Activated CD4-positive, alpha-beta T cell treated with anti-CD3 and anti-CD28 coated beads, Interleukin-2, amount 10 ng/mL, durations not matched to agents 7 days and 5 days (primary cell): ENCODE data around the gene ADI1. TPM values are rescaled to one million over a fixed set of nuclear protein-coding genes. Genes with fewer than 3 reads are reported as not detected.
A peak's percentile ranks its signal among the peaks of the same experiment; 100 is the strongest.

Experiments
- CTCF ChIA-PET: fragments of 350-600 bp; sonication (Branson Sonifier 250); formaldehyde crosslinking; loops from one replicate; lab custom pipeline; 2021; ENCODE audit warnings: antibody characterized with exemption; lab: Charles Lee
- POLR2A ChIA-PET: fragments of 350-600 bp; sonication (Branson Sonifier 250); formaldehyde crosslinking; loops from one replicate; lab custom pipeline; 2021; ENCODE audit warnings: antibody characterized with exemption; lab: Charles Lee
- DNase-seq: peaks from one replicate; pipeline ENCODE4 v3.0.0-alpha.2; 2020
- H3K27ac Mint-ChIP-seq: one replicate; pipeline ENCODE4 v1.8.0; 2021; ENCODE audit warnings: mild to moderate bottlenecking, moderate library complexity, mixed read lengths
- H3K27me3 Mint-ChIP-seq: one replicate; pipeline ENCODE4 v1.8.0; 2021; ENCODE audit warnings: mixed read lengths
- H3K36me3 Mint-ChIP-seq: one replicate; pipeline ENCODE4 v1.8.0; 2021; ENCODE audit warnings: low read depth, mixed read lengths
- H3K4me1 Mint-ChIP-seq: one replicate; pipeline ENCODE4 v1.8.0; 2021; ENCODE audit warnings: mixed read lengths
- H3K4me3 Mint-ChIP-seq: one replicate; pipeline ENCODE4 v1.8.0; 2021; ENCODE audit warnings: mild to moderate bottlenecking, moderate library complexity, mixed read lengths
- H3K9me3 Mint-ChIP-seq: one replicate; pipeline ENCODE4 v1.8.0; 2021; ENCODE audit warnings: mixed read lengths
- total RNA-seq, 2 experiments: library from RNA; stranded (reverse); gene quantifications; one replicate each; pipeline ENCODE4 v1.2.3, GENCODE V29; 2021

ADI1 gene
- total RNA-seq, 2 experiments from 2014 or later: 45.7 to 48.2 TPM

GRCh38 chr2:3468296-3468988 lies 50.9 kb downstream of the ADI1 start:
- CTCF ChIA-PET: interaction anchor here (0.6 kb wide), 1 partner anchor 847 kb away, joined by 3 read pairs; no protein-coding TSS in a partner anchor
- H3K36me3 Mint-ChIP-seq: peaks cover 8% of the 10 kb centered on the region
- no peaks in the 10 kb centered on the region for H3K4me1 Mint-ChIP-seq
- H3K4me3 Mint-ChIP-seq: no peak overlapping the region
- no peak overlapping the region for H3K27ac Mint-ChIP-seq
- H3K9me3 Mint-ChIP-seq: no peaks in the 10 kb centered on the region
- no peaks in the 10 kb centered on the region for H3K27me3 Mint-ChIP-seq
- DNase-seq: no peak
- POLR2A ChIA-PET: no interaction called here

GRCh38 chr2:3467654-3468053 lies 51.7 kb downstream of the ADI1 start:
- Mint-ChIP-seq H3K27me3 (no peaks in the 10 kb centered on the region), H3K4me3 (no peak overlapping the region), H3K27ac (no peak overlapping the region), H3K9me3 (no peaks in the 10 kb centered on the region), H3K4me1 (no peaks in the 10 kb centered on the region), H3K36me3 (peaks cover 4% of the 10 kb centered on the region)
- no peak for DNase-seq
- CTCF ChIA-PET: interaction anchor here (0.6 kb wide), 2 partner anchors 149 to 846 kb away, joined by 3 read pairs; no protein-coding TSS in a partner anchor
- POLR2A ChIA-PET: no interaction called here

GRCh38 chr2:3466966-3467365 lies 52.4 kb downstream of the ADI1 start:
- no peaks in the 10 kb centered on the region for H3K27me3 Mint-ChIP-seq
- ChIA-PET CTCF (no interaction called here), POLR2A (no interaction called here)
- H3K4me3 Mint-ChIP-seq: no peak overlapping the region
- H3K9me3 Mint-ChIP-seq: no peaks in the 10 kb centered on the region
- H3K27ac Mint-ChIP-seq: no peak overlapping the region
- peaks cover 3% of the 10 kb centered on the region for H3K36me3 Mint-ChIP-seq
- peaks cover 3% of the 10 kb centered on the region for H3K4me1 Mint-ChIP-seq
- DNase-seq: no peak

- no peak overlapping the region for H3K4me3 Mint-ChIP-seq
- H3K4me1 Mint-ChIP-seq: peaks cover 7% of the 10 kb centered on the region
- H3K9me3 Mint-ChIP-seq: no peaks in the 10 kb centered on the region
- no peak overlapping the region for H3K27ac Mint-ChIP-seq
- peaks cover 3% of the 10 kb centered on the region for H3K36me3 Mint-ChIP-seq
- H3K27me3 Mint-ChIP-seq: no peaks in the 10 kb centered on the region
- ChIA-PET CTCF (no interaction called here), POLR2A (no interaction called here)
- DNase-seq: no peak
Measured at GRCh38 chr2:3466482-3466863, 52.9 kb downstream of the ADI1 start.

GRCh38 chr2:3465844-3466481 lies 53.4 kb downstream of the ADI1 start:
- no peak overlapping the region for H3K27ac Mint-ChIP-seq
- H3K27me3 Mint-ChIP-seq: no peaks in the 10 kb centered on the region
- ChIA-PET POLR2A (no interaction called here), CTCF (no interaction called here)
- no peak overlapping the region for H3K4me3 Mint-ChIP-seq
- no peak for DNase-seq
- no peaks in the 10 kb centered on the region for H3K9me3 Mint-ChIP-seq
- peaks cover 12% of the 10 kb centered on the region for H3K4me1 Mint-ChIP-seq
- H3K36me3 Mint-ChIP-seq: peaks cover 3% of the 10 kb centered on the region

GRCh38 chr2:3465328-3465727 lies 54.0 kb downstream of the ADI1 start:
- Mint-ChIP-seq H3K27ac (no peak overlapping the region), H3K4me3 (no peak overlapping the region), H3K27me3 (no peaks in the 10 kb centered on the region), H3K36me3 (peaks cover 3% of the 10 kb centered on the region), H3K9me3 (no peaks in the 10 kb centered on the region), H3K4me1 (peaks cover 15% of the 10 kb centered on the region)
- ChIA-PET POLR2A (no interaction called here), CTCF (no interaction called here)
- DNase-seq: no peak

- Mint-ChIP-seq H3K27me3 (no peaks in the 10 kb centered on the region), H3K9me3 (no peaks in the 10 kb centered on the region), H3K27ac (no peak overlapping the region), H3K4me3 (no peak overlapping the region), H3K4me1 (peaks cover 15% of the 10 kb centered on the region), H3K36me3 (peaks cover 3% of the 10 kb centered on the region)
- ChIA-PET POLR2A (no interaction called here), CTCF (interaction anchor here (0.9 kb wide), 1 partner anchor 9 kb away, joined by 4 read pairs; no protein-coding TSS in a partner anchor)
- no peak for DNase-seq
Measured at GRCh38 chr2:3464401-3465005, 54.8 kb downstream of the ADI1 start.

- no peaks in the 10 kb centered on the region for H3K27me3 Mint-ChIP-seq
- H3K9me3 Mint-ChIP-seq: no peaks in the 10 kb centered on the region
- H3K36me3 Mint-ChIP-seq: peaks cover 3% of the 10 kb centered on the region
- H3K4me1 Mint-ChIP-seq: peaks cover 15% of the 10 kb centered on the region
- H3K27ac Mint-ChIP-seq: no peak overlapping the region
- CTCF ChIA-PET: interaction anchor here (0.9 kb wide), 1 partner anchor 9 kb away, joined by 4 read pairs; no protein-coding TSS in a partner anchor
- no peak overlapping the region for H3K4me3 Mint-ChIP-seq
- POLR2A ChIA-PET: no interaction called here
- no peak for DNase-seq
Measured at GRCh38 chr2:3463944-3464343, 55.4 kb downstream of the ADI1 start.

- ChIA-PET POLR2A (no interaction called here), CTCF (interaction anchor here (1.7 kb wide), 1 partner anchor 12 kb away, joined by 14 read pairs; no protein-coding TSS in a partner anchor)
- Mint-ChIP-seq H3K9me3 (no peaks in the 10 kb centered on the region), H3K27me3 (no peaks in the 10 kb centered on the region), H3K4me1 (peaks cover 15% of the 10 kb centered on the region), H3K27ac (no peak overlapping the region), H3K4me3 (no peak overlapping the region), H3K36me3 (peaks cover 3% of the 10 kb centered on the region)
- no peak for DNase-seq
Measured at GRCh38 chr2:3463186-3463835, 56.0 kb downstream of the ADI1 start.

- DNase-seq: no peak
- no peak overlapping the region for H3K27ac Mint-ChIP-seq
- ChIA-PET POLR2A (interaction anchor here (0.6 kb wide), 1 partner anchor 1274 kb away, joined by 3 read pairs; no protein-coding TSS in a partner anchor), CTCF (interaction anchor here (1.7 to 2.4 kb wide), 2 partner anchors 11 kb away, joined by 10 to 14 read pairs; no protein-coding TSS in a partner anchor)
- no peaks in the 10 kb centered on the region for H3K36me3 Mint-ChIP-seq
- no peaks in the 10 kb centered on the region for H3K9me3 Mint-ChIP-seq
- H3K27me3 Mint-ChIP-seq: no peaks in the 10 kb centered on the region
- H3K4me3 Mint-ChIP-seq: no peak overlapping the region
- peaks cover 15% of the 10 kb centered on the region for H3K4me1 Mint-ChIP-seq
Measured at GRCh38 chr2:3462493-3463104, 56.7 kb downstream of the ADI1 start.

GRCh38 chr2:3461801-3462492 lies 57.4 kb downstream of the ADI1 start:
- Mint-ChIP-seq H3K9me3 (no peaks in the 10 kb centered on the region), H3K36me3 (no peaks in the 10 kb centered on the region), H3K27me3 (no peaks in the 10 kb centered on the region), H3K4me1 (peaks cover 15% of the 10 kb centered on the region), H3K4me3 (peak overlapping the region; percentile 14), H3K27ac (peak overlapping the region; percentile 80)
- CTCF ChIA-PET: interaction anchor here (0.6 to 2.4 kb wide), 4 partner anchors 10 to 240 kb away, joined by 3 to 14 read pairs (median 6); no protein-coding TSS in a partner anchor
- POLR2A ChIA-PET: interaction anchor here (0.6 kb wide), 2 partner anchors 190 to 1273 kb away, joined by 3 read pairs; no protein-coding TSS in a partner anchor
- DNase-seq: peak; percentile 64
